H54 (cell line): ENCODE data around the gene FRMD4A.

ENCODE experiments used
- DNase-seq: peaks from one replicate; pipeline ENCODE4 v3.0.0; 2011; ENCODE audit warnings: low spot score, mixed read lengths; ENCODE audit not compliant: insufficient read length
- FAIRE-seq: peaks from 3 replicates; lab custom pipeline; 2011; peaks lifted over from hg19 to GRCh38; lab: Jason Lieb, UNC
- POLR2A ChIP-seq: IDR thresholded peaks from 2 replicates; pipeline ENCODE4 v1.6.1; 2011; ENCODE audit warnings: low read depth, mild to moderate bottlenecking, low read length

FRMD4A gene

GRCh38 chr10:13656337-13657100 lies 674.2 kb downstream of the FRMD4A start:
- DNase-seq: no peak
- no peak for FAIRE-seq
- no peak for TF ChIP-seq POLR2A

- no peak for DNase-seq
- FAIRE-seq: no peak
These were observed 675.9 kb downstream of the FRMD4A start for GRCh38 chr10:13654846-13655245.

GRCh38 chr10:13654118-13654830 lies 676.5 kb downstream of the FRMD4A start:
- no peak for FAIRE-seq

More at GRCh38 chr10:13654846-13655245, 675.9 kb downstream of the FRMD4A start:
- no peak for TF ChIP-seq POLR2A

GRCh38 chr10:13652860-13653259 lies 677.9 kb downstream of the FRMD4A start:
- no peak for TF ChIP-seq POLR2A
- DNase-seq (no peak), FAIRE-seq (no peak)

More at GRCh38 chr10:13654118-13654830, 676.5 kb downstream of the FRMD4A start:
- no peak for DNase-seq
- TF ChIP-seq POLR2A: no peak

- no peak for TF ChIP-seq POLR2A
- FAIRE-seq: no peak
- no peak for DNase-seq
These were observed 678.6 kb downstream of the FRMD4A start for GRCh38 chr10:13651969-13652720.

- FAIRE-seq (no peak), DNase-seq (no peak)
- TF ChIP-seq POLR2A: no peak
These were observed 679.8 kb downstream of the FRMD4A start for GRCh38 chr10:13650961-13651360.

GRCh38 chr10:13649844-13650520 lies 680.7 kb downstream of the FRMD4A start:
- FAIRE-seq (no peak), DNase-seq (no peak)

GRCh38 chr10:13648425-13648824 lies 682.3 kb downstream of the FRMD4A start:
- FAIRE-seq (no peak), DNase-seq (no peak)
- no peak for TF ChIP-seq POLR2A

More at GRCh38 chr10:13649844-13650520, 680.7 kb downstream of the FRMD4A start:
- no peak for TF ChIP-seq POLR2A

- DNase-seq: no peak
- FAIRE-seq: no peak
- TF ChIP-seq POLR2A: no peak
These were observed 685.9 kb downstream of the FRMD4A start for GRCh38 chr10:13644866-13645265.

- DNase-seq (no peak), FAIRE-seq (no peak)
- TF ChIP-seq POLR2A: no peak
These were observed 687.7 kb downstream of the FRMD4A start for GRCh38 chr10:13643016-13643415.

GRCh38 chr10:13642293-13642692 lies 688.4 kb downstream of the FRMD4A start:
- FAIRE-seq (no peak), DNase-seq (no peak)
- no peak for TF ChIP-seq POLR2A

- DNase-seq (no peak), FAIRE-seq (no peak)
- no peak for TF ChIP-seq POLR2A
These were observed 692.8 kb downstream of the FRMD4A start for GRCh38 chr10:13637894-13638293.

- TF ChIP-seq POLR2A: no peak
- FAIRE-seq (no peak), DNase-seq (no peak)
These were observed 693.3 kb downstream of the FRMD4A start for GRCh38 chr10:13637303-13637856.

- FAIRE-seq: peak; percentile 41
- no peak for TF ChIP-seq POLR2A
- no peak for DNase-seq
These were observed 693.9 kb downstream of the FRMD4A start for GRCh38 chr10:13636776-13637175.
